NT2/D1 (cell line): ENCODE data around the gene MYL4.

Source experiments
- DNase-seq: peaks from one replicate; pipeline ENCODE4 v3.0.0-alpha.2; 2011; ENCODE audit warnings: low read depth, low spot score
- H3K27me3 ChIP-seq: 2 replicates; pipeline ENCODE4 v1.6.0; 2011; ENCODE audit warnings: mild to moderate bottlenecking; ENCODE audit not compliant: insufficient read length, insufficient read depth
- H3K36me3 ChIP-seq: 2 replicates; pipeline ENCODE4 v1.6.1; 2011; ENCODE audit warnings: mild to moderate bottlenecking, low read length, mixed read lengths; ENCODE audit not compliant: insufficient read depth, insufficient read length
- H3K4me1 ChIP-seq: 2 replicates; pipeline ENCODE4 v1.5.1; 2011; ENCODE audit not compliant: insufficient read depth, insufficient read length
- H3K4me3 ChIP-seq: 2 replicates; pipeline ENCODE4 v1.5.1; 2011; ENCODE audit warnings: low read depth; ENCODE audit not compliant: insufficient read length
- H3K9ac ChIP-seq: 2 replicates; pipeline ENCODE4 v1.6.0; 2011; ENCODE audit warnings: low read depth; ENCODE audit not compliant: insufficient read length
- H3K9me3 ChIP-seq: 2 replicates; pipeline ENCODE4 v1.5.1; 2011; ENCODE audit warnings: mild to moderate bottlenecking, low read length; ENCODE audit not compliant: insufficient read depth
- SUZ12 ChIP-seq: IDR thresholded peaks from 2 replicates; pipeline ENCODE4 v1.6.1; 2011; ENCODE audit not compliant: insufficient read length, insufficient read depth; ENCODE audit errors: extremely low read depth
- YY1 ChIP-seq: IDR thresholded peaks from 2 replicates; pipeline ENCODE4 v1.6.1; 2011; ENCODE audit not compliant: insufficient read length, insufficient read depth
- ZNF274 ChIP-seq: IDR thresholded peaks from 2 replicates; pipeline ENCODE4 v1.6.1; 2011; ENCODE audit warnings: mild to moderate bottlenecking, low read depth, low read length

MYL4 gene

DNA sequence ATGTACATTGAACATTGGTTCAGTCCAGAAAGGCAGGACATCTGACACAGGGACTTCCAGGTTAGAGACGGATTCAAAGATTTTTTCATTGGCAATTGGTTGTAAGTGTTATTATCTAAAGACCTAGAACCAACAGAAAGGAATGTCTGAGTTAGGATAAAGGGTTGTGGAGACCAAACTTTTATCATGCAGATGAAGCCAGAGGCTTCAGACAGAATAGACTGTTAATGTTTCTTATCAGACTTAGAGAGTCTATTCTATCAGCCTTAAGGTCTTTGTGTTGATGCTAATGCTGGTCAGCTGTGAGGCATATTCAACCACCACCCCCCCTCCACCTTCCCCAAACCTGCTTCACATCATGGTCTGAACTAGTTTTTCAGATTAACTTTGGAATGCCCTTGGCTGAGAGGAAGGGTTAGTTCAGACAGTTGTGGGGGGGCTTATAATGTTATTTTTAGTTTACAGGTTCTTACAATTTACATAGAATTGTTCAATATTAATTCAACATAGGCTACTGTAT, 42.3 kb downstream of the MYL4 start:
- Histone ChIP-seq H3K36me3 (no peaks in the 10 kb centered on the region), H3K4me3 (no peak overlapping the region), H3K9ac (no peak overlapping the region), H3K4me1 (peaks cover 8% of the 10 kb centered on the region), H3K27me3 (peaks cover 23% of the 10 kb centered on the region), H3K9me3 (no peaks in the 10 kb centered on the region)
- TF ChIP-seq SUZ12 (no peak), YY1 (no peak), ZNF274 (no peak)
- no peak for DNase-seq

DNA sequence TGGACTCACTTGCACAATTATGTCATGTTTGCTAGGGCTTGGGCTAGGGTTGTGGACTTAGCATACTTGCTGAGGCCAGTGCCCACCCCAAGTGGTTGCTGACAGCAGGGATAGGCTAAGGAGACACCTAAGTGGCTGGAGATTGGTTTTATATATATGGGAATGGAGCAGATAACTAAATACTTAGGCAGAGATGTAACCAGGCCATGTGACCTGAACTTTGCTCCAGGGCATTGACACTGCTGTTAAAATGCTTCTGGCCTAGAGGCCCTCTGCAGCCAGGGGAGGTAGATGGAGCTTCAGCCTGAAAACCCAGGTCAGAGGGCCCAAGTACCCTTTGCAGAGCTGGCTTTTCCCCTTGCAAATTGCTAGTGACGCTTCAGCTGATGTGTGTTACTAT, 43.1 kb downstream of the MYL4 start:
- no peak for DNase-seq
- Histone ChIP-seq H3K36me3 (no peaks in the 10 kb centered on the region), H3K27me3 (peaks cover 29% of the 10 kb centered on the region), H3K4me1 (peaks cover 8% of the 10 kb centered on the region), H3K9ac (no peak overlapping the region), H3K9me3 (no peaks in the 10 kb centered on the region), H3K4me3 (no peak overlapping the region)
- no peak for TF ChIP-seq SUZ12
- TF ChIP-seq ZNF274 = no peak
- no peak for TF ChIP-seq YY1

DNA sequence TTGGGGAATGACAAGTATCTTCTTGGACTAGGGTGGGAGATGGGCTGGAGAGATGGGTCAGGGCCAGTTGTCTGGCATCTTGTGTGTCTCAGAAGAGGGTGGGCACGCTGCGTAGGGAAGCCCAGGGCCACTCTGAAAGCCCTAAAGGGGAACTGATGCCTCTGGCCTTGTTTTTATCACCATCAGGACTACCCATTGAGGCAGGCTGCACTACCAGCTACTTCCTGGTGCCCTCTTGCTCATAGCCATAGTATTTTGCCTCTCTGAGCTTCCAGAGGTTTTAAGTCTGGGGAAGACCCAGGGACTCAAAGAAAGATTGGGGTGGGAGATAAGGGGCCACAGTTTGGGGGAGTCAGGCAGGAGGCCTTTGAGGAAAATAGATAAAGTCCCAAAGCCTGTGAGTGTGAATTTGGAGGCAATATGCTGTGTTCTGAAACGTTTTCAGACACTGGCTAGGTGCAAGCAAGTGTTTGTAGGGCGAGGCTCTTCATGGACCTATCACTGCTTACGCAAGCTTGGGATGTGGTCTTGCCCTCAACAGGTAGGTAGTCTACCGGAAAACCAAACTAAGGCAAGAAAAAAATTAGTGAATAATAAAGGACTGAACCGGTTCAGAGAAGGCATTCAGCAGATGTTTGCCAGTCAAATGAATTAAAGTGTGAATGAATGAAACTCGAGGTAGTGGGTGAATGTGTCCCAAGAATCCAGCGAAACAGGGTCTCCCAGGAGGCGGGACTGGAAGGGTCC, 43.8 kb downstream of the MYL4 start:
- Histone ChIP-seq H3K36me3 (no peaks in the 10 kb centered on the region), H3K4me3 (peak overlapping the region; percentile 59), H3K9me3 (no peaks in the 10 kb centered on the region), H3K9ac (peak overlapping the region; percentile 27), H3K27me3 (peaks cover 32% of the 10 kb centered on the region), H3K4me1 (peaks cover 8% of the 10 kb centered on the region)
- no peak for DNase-seq
- TF ChIP-seq YY1 (no peak), ZNF274 (no peak), SUZ12 (no peak)

DNA sequence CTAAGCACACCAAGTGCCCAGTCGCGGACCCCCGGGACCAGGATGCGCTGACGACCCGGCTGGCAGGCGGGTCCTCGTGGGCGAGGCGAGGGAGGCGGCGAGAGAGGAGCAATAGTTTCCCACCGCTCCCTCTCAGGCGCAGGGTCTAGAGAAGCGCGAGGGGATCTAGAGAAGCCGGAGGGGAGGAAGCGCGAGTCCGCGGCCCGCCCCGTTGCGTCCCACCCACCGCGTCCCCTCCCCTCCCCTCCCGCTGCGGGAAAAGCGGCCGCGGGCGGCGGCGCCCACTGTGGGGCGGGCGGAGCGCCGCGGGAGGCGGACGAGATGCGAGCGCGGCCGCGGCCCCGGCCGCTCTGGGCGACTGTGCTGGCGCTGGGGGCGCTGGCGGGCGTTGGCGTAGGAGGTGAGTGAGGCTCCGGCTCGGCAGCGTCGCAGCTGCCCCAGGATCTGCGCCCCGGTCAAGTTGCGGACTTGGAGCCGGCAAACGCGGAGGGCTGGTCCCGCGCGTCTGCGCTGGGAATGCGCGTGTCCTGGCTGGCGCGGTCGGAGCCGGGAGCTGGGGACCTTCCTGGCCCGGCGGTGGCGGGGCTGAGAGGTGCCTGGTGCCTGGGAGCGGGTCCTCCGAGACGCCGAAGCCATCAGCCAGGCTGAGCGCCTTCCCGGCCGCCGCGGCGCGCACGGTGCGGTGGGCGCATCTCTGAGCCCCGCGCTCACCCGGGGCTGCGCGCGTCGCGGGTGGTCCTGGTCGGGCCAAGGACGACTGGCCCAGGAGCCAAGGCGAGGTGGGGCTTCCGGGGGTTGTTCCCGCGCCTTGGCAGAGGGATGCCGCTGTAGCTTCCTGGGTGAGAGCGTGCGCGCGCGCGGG, 44.6 kb downstream of the MYL4 start, which contains the start of gene ITGB3:
ITGB3 (plus strand) TSS at position 287 of the 862 bp plus-strand sequence; CDS start at position 322, 35 bp downstream.
- DNase-seq = no peak
- Histone ChIP-seq H3K4me1 (peaks cover 10% of the 10 kb centered on the region), H3K9ac (peak within 1 kb of the TSS; percentile 80), H3K9me3 (no peaks in the 10 kb centered on the region), H3K27me3 (peaks cover 32% of the 10 kb centered on the region), H3K4me3 (peak within 1 kb of the TSS; percentile 59), H3K36me3 (no peaks in the 10 kb centered on the region)
- TF ChIP-seq ZNF274 (no peak), SUZ12 (peak; percentile 62)

DNA sequence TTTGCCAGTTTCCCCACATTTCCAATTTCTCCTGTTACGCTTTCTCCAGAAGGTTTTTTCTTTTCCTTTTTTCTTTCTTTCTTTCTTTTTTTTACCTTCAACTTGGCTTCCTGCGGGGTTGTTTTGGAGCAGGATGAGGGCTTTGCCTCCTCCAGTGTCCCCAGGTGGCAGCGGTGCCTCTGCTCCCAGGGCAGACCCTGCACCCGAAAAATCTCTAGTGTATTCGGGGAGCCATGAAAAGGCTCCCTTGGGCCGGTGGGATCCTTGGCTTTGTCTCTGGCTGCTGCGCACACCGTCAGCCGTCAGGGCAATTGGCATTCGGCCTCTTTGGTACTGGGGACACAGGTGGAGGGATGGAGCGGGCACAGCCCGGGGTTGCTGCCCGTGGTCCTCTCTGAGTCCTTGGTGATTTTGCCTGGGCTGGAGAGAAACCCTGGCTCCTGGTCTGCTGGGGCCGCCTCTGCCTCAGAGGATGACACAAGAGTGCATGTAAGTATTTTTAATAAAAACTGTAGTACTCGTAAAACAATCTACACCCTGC, 45.3 kb downstream of the MYL4 start:
- H3K36me3 ChIP-seq = no peaks in the 10 kb centered on the region
- H3K4me3 ChIP-seq = peak overlapping the region; percentile 59
- H3K27me3 ChIP-seq = peaks cover 32% of the 10 kb centered on the region
- peaks cover 10% of the 10 kb centered on the region for H3K4me1 ChIP-seq
- no peak for DNase-seq
- TF ChIP-seq SUZ12 (no peak), ZNF274 (no peak), YY1 (no peak)
- H3K9ac ChIP-seq = peak overlapping the region; percentile 80
- H3K9me3 ChIP-seq = no peaks in the 10 kb centered on the region

DNA sequence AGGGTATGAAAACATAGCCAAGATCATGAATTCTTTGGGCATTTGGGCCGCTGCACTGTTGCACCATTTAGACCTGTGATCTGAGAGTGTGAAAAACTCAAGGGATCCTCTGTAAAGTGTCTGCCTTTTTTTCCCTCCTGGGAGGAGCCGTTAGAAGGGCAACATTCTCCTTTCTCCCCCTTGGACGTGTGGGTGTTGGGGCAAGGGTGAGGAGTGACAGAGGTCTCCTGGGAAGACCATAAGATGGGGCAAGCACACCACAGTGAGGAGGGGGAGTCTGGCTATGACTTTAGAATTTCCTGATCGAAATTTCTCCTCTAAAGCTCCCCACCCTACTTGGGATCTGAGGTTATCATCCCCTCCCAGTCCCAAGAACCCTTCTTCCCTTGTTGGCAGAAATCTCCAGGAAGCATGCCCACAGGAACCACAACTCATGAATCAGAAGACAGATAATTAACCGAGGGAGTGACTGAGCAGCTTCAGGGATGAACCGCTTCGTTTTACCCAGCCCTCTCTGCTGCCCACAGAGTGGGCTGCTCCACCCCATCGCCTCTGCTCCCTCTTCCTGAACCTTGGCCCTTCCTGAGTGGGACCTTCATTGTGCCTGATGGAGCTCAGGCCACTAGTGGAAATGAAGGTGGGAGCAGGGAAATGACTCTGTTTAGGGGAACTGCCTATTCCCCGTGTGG, 48.6 kb downstream of the MYL4 start:
- H3K36me3 ChIP-seq = no peaks in the 10 kb centered on the region
- H3K9ac ChIP-seq = no peak overlapping the region
- no peak for DNase-seq
- H3K4me3 ChIP-seq = no peak overlapping the region
- peaks cover 32% of the 10 kb centered on the region for H3K27me3 ChIP-seq
- H3K9me3 ChIP-seq = no peaks in the 10 kb centered on the region
- peaks cover 3% of the 10 kb centered on the region for H3K4me1 ChIP-seq
- TF ChIP-seq ZNF274 (no peak), SUZ12 (no peak), YY1 (no peak)
